ENCODE results near the gene PRSS2.

DNA sequence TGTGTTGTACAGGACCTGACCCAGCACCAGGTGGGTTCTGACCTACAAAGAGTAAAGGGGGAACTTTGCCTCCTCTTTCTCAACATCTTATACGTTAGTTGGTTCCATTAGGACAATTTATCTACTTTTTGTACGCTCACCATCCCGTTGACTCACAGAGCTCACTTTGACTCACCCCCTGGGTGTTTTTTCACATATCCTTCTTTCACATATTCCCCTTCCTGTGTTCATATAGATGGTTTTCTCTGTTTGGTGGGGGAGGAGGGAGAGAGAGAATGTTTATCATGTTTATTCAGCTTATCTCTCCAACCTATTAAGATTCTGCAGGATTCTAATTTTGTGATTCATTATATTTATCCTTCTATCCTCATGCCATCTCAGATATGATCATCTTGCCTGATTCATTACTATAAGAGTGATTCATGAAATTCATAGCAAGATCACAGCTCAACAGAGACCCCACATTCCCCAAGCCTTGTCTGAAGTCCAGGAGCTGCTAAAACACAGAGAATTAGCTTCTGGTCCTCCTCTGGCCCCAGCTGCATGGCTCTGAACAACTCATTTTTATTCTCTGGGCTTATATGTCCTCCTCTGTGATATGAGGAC, 37.2 kb downstream of the PRSS2 start:
- TF ChIP-seq POLR2AphosphoS5 (IDR thresholded peaks at IDR 0.05; ENCODE audit: borderline replicate concordance, low read depth, low read length) (no peak), EZH2 (IDR thresholded peaks at IDR 0.05) (no peak)
